A549 (cell line): ENCODE data around the gene ZNF385D. TPM values are rescaled to one million over a fixed set of nuclear protein-coding genes. Genes with fewer than 3 reads are reported as not detected.

ENCODE experiments used
- ATAC-seq, 2 experiments: fragments of 200-7000 bp in 1 of 2; fragments of >200 bp in 1 of 2; cut with Nextera tagmentation in 1 of 2; cut with Tn5 transposase in 1 of 2; 3 replicates each; pipeline versions ENCODE4 v1.8.0 to v1.9.1; 2018 to 2020; ENCODE audit warnings: mild to moderate bottlenecking in 1 of 2, moderate library complexity in 1 of 2
- CTCF ChIA-PET: fragments of 300-600 bp; sonication (Branson Sonifier 250); formaldehyde crosslinking; extraction: SDS; loops from one replicate; lab custom pipeline; 2021; ENCODE audit warnings: antibody characterized with exemption, inconsistent platforms; lab: Yijun Ruan, JAX
- POLR2A ChIA-PET: fragments of 350-600 bp; formaldehyde crosslinking; extraction: SDS; loops from one replicate; lab custom pipeline; 2021; ENCODE audit warnings: antibody characterized with exemption, inconsistent platforms; lab: Yijun Ruan, JAX
- DNase-seq, 2 experiments: peaks; one replicate each; pipeline versions ENCODE4 v3.0.0 to v3.0.0-alpha.2; 2011 to 2016; ENCODE audit warnings: low read depth in 1 of 2, low spot score in 1 of 2
- FAIRE-seq: peaks from 2 replicates; lab custom pipeline; 2011; peaks lifted over from hg19 to GRCh38; lab: Jason Lieb, UNC
- H3K27ac ChIP-seq, 2 experiments: fragments of >200 bp; sonication (Bioruptor Twin); formaldehyde crosslinking; 3 replicates each; pipeline ENCODE4 v1.5.1; 2016 to 2017
- H3K4me1 ChIP-seq: fragments of >200 bp; sonication (Bioruptor Twin); formaldehyde crosslinking; 3 replicates; pipeline ENCODE4 v1.6.1; 2016
- H3K4me2 ChIP-seq: fragments of >200 bp; sonication (Bioruptor Twin); formaldehyde crosslinking; 3 replicates; pipeline ENCODE4 v1.6.1; 2016
- H3K4me3 ChIP-seq: fragments of >200 bp; sonication (Bioruptor Twin); formaldehyde crosslinking; 3 replicates; pipeline ENCODE4 v1.5.1; 2016
- H3K9me3 ChIP-seq: fragments of >200 bp; sonication (Bioruptor Twin); formaldehyde crosslinking; 3 replicates; pipeline ENCODE4 v1.6.1; 2016
- CBX2 ChIP-seq: fragments of 200-600 bp; sonication (generic); IDR thresholded peaks from 2 replicates; pipeline ENCODE4 v1.6.1; 2016; ENCODE audit warnings: low read depth, mild to moderate bottlenecking, borderline replicate concordance
- CHD4 ChIP-seq: fragments of 200-600 bp; sonication (generic); IDR thresholded peaks from 2 replicates; pipeline ENCODE4 v1.6.1; 2016; ENCODE audit warnings: antibody characterized with exemption, mild to moderate bottlenecking, borderline replicate concordance
- EHF ChIP-seq: fragments of 250-450 bp; sonication (Bioruptor Pico); IDR thresholded peaks from 2 replicates; pipeline ENCODE4 v1.5.0; 2020; ENCODE audit warnings: mild to moderate bottlenecking
- GATA3 ChIP-seq: IDR thresholded peaks from 2 replicates; pipeline ENCODE4 v1.6.1; 2012; ENCODE audit warnings: borderline replicate concordance
- NR3C1 ChIP-seq: fragments of >200 bp; sonication (Bioruptor Twin); formaldehyde crosslinking; IDR thresholded peaks from 3 replicates; pipeline ENCODE4 v1.6.1; 2017
- POLR2A ChIP-seq: IDR thresholded peaks from 2 replicates; pipeline ENCODE4 v1.6.1; 2012; ENCODE audit warnings: mild to moderate bottlenecking, low read length
- POLR2AphosphoS2 ChIP-seq: conservative IDR thresholded peaks from 2 replicates; pipeline ENCODE4 v1.6.1; 2012; ENCODE audit warnings: low read length, improper control_type of control experiment, inconsistent platforms
- RAD21 ChIP-seq, 2 experiments: fragments of >200 bp in 1 of 2; sonication (Bioruptor Twin) in 1 of 2; formaldehyde crosslinking in 1 of 2; IDR thresholded peaks in 1 of 2; conservative IDR thresholded peaks in 1 of 2; 2 replicates in 1 of 2; 3 replicates in 1 of 2; pipeline ENCODE4 v1.6.1; 2012 to 2018; ENCODE audit warnings: inconsistent platforms in 1 of 2
- RNF2 ChIP-seq: fragments of 200-600 bp; sonication (generic); IDR thresholded peaks from 2 replicates; pipeline ENCODE4 v1.6.1; 2016; ENCODE audit warnings: low read depth, mild to moderate bottlenecking, antibody characterized with exemption, moderate library complexity, borderline replicate concordance
- SMC3 ChIP-seq: fragments of >200 bp; sonication (Bioruptor Twin); formaldehyde crosslinking; IDR thresholded peaks from 3 replicates; pipeline ENCODE4 v1.6.1; 2018; ENCODE audit warnings: inconsistent platforms
- SREBF2 ChIP-seq: fragments of 450-650 bp; IDR thresholded peaks from 2 replicates; pipeline ENCODE4 v1.6.1; 2014; ENCODE audit warnings: mild to moderate bottlenecking, moderate library complexity
- TP53 ChIP-seq: fragments of 250-450 bp; sonication (Bioruptor Pico); IDR thresholded peaks from 2 replicates; pipeline ENCODE4 v1.5.0; 2021; ENCODE audit warnings: mild to moderate bottlenecking, moderate library complexity
- WGBS: methylation state at CpG from one replicate; pipeline ENCODE4 v1.1.6; 2017; ENCODE audit errors: missing lambda C conversion rate; 5-methylcytosine and 5-hydroxymethylcytosine counted together
- polyA plus RNA-seq, 4 experiments: library from polyadenylated mRNA; depleted of rRNA in 3 of 4; stranded (reverse); fragments of >200 nt; fragmentation: RNase III in 1 of 4; extraction: RNeasy Plus Mini Kit Qiagen cat#74134 plus additional on column Dnase treatment in 1 of 4; gene quantifications; 2 replicates in 3 of 4; 3 replicates in 1 of 4; pipeline ENCODE4 v1.2.3, GENCODE V29; 2011 to 2017
- TF ChIP-seq, protein P1 (sequence below): IDR thresholded peaks from 2 replicates; pipeline ENCODE4 v1.6.1; 2012
- TF ChIP-seq, protein P2 (sequence below): IDR thresholded peaks from 2 replicates; pipeline ENCODE4 v1.6.1; 2012
- TF ChIP-seq, protein P3 (sequence below): fragments of >200 bp; sonication (Bioruptor Twin); formaldehyde crosslinking; IDR thresholded peaks from 3 replicates; pipeline ENCODE4 v1.6.1; 2016
- TF ChIP-seq, protein P4 (sequence below): fragments of 250-450 bp; sonication (Bioruptor Pico); IDR thresholded peaks from 2 replicates; pipeline ENCODE4 v1.5.0; 2021; ENCODE audit warnings: mild to moderate bottlenecking, moderate library complexity, borderline replicate concordance
- TF ChIP-seq, protein P5 (sequence below): fragments of 450-650 bp; IDR thresholded peaks from 2 replicates; pipeline ENCODE4 v1.6.1; 2014; ENCODE audit warnings: antibody characterized with exemption

Gene ZNF385D
- polyA plus RNA-seq, 2 of the 4 experiments (the other 2 are of a cell fraction): not detected

DNA sequence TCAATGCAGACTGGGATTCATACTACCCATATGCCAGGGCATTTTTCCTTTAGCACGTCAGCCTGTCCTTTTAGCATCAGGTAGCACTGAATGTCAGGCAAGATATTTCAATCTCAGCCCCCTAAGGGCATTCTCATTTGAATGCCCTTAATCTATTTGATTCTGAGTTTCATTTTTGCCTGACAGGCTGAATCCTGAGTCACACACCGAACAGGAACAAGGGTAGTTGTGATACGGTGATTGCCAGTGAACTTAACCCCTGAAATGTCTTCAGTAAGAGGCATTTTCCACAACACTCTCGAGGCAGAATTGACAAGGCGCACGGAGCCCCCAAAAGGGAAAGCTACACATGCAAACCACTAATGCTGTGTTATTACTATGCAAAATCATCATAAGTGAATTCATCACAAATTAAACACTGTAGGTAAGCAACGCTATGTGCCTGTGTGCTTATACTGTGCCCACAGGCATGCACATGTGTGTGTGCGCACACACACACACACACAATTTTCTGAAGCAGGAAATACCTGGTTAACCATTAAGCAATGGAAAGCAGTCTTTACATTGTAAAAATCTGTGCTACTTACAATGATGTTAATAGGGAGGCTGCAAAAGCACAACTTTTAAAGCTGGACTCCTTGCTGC lies 130.4 kb downstream of the ZNF385D start:
- DNase-seq: no peak
- Histone ChIP-seq H3K4me1 (no peaks in the 10 kb centered on the region), H3K9me3 (no peaks in the 10 kb centered on the region), H3K4me3 (no peak overlapping the region), H3K4me2 (no peak overlapping the region), H3K27ac (no peak overlapping the region)
- ChIA-PET POLR2A (no interaction called here), CTCF (no interaction called here)
- no peak for FAIRE-seq
- TF ChIP-seq, protein P1, sequence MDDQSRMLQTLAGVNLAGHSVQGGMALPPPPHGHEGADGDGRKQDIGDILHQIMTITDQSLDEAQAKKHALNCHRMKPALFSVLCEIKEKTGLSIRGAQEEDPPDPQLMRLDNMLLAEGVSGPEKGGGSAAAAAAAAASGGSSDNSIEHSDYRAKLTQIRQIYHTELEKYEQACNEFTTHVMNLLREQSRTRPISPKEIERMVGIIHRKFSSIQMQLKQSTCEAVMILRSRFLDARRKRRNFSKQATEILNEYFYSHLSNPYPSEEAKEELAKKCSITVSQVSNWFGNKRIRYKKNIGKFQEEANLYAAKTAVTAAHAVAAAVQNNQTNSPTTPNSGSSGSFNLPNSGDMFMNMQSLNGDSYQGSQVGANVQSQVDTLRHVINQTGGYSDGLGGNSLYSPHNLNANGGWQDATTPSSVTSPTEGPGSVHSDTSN: no peak
- TF ChIP-seq RNF2 (no peak), CBX2 (no peak), SMC3 (no peak), CHD4 (no peak), RAD21 (conservative IDR thresholded peaks at IDR 0.05 in 1 of 2, IDR thresholded peaks at IDR 0.05 in 1 of 2) (no peak), TP53 (CRISPR knock-in tag) (no peak), EHF (CRISPR knock-in tag) (no peak), GATA3 (no peak), NR3C1 (no peak), POLR2A (no peak), POLR2AphosphoS2 (no peak)
- TF ChIP-seq, protein P2, sequence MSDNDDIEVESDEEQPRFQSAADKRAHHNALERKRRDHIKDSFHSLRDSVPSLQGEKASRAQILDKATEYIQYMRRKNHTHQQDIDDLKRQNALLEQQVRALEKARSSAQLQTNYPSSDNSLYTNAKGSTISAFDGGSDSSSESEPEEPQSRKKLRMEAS: no peak
- TF ChIP-seq, protein P3, sequence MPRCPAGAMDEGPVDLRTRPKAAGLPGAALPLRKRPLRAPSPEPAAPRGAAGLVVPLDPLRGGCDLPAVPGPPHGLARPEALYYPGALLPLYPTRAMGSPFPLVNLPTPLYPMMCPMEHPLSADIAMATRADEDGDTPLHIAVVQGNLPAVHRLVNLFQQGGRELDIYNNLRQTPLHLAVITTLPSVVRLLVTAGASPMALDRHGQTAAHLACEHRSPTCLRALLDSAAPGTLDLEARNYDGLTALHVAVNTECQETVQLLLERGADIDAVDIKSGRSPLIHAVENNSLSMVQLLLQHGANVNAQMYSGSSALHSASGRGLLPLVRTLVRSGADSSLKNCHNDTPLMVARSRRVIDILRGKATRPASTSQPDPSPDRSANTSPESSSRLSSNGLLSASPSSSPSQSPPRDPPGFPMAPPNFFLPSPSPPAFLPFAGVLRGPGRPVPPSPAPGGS: no peak
- TF ChIP-seq, protein P4, sequence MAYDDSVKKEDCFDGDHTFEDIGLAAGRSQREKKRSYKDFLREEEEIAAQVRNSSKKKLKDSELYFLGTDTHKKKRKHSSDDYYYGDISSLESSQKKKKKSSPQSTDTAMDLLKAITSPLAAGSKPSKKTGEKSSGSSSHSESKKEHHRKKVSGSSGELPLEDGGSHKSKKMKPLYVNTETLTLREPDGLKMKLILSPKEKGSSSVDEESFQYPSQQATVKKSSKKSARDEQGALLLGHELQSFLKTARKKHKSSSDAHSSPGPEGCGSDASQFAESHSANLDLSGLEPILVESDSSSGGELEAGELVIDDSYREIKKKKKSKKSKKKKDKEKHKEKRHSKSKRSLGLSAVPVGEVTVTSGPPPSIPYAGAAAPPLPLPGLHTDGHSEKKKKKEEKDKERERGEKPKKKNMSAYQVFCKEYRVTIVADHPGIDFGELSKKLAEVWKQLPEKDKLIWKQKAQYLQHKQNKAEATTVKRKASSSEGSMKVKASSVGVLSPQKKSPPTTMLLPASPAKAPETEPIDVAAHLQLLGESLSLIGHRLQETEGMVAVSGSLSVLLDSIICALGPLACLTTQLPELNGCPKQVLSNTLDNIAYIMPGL: no peak
- 19% methylated on average over 8 of the region's 8 CpGs for WGBS
- no peak for ATAC-seq

DNA sequence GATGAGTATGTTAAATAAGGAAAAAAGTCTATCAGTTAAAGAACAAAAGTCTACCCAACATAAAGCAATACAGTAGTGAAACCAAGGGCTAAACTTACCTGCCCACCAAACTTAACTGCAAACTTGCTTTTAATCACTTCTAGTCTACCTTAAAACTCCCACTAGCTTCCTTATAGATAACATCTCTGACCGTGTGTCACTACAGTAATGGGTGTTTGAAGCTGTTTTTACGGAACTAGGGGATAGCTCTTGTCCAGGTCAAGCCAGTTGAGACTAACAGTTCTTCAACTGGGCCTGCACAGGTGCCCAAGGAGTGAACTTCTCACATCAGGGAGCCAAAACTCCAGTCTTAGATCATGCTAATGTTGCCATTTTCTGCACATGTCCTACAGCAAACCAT lies 132.3 kb downstream of the ZNF385D start:
- CTCF ChIA-PET: no interaction called here
- POLR2A ChIA-PET: no interaction called here
- 7% methylated on average over 2 of the region's 2 CpGs for WGBS
- no peak overlapping the region for H3K27ac ChIP-seq
- ATAC-seq (no peak), FAIRE-seq (no peak), DNase-seq (no peak)
- no peak for TF ChIP-seq NR3C1
- H3K4me3 ChIP-seq: no peak overlapping the region
- H3K4me2 ChIP-seq: no peak overlapping the region
- H3K4me1 ChIP-seq: no peaks in the 10 kb centered on the region
- no peaks in the 10 kb centered on the region for H3K9me3 ChIP-seq

DNA sequence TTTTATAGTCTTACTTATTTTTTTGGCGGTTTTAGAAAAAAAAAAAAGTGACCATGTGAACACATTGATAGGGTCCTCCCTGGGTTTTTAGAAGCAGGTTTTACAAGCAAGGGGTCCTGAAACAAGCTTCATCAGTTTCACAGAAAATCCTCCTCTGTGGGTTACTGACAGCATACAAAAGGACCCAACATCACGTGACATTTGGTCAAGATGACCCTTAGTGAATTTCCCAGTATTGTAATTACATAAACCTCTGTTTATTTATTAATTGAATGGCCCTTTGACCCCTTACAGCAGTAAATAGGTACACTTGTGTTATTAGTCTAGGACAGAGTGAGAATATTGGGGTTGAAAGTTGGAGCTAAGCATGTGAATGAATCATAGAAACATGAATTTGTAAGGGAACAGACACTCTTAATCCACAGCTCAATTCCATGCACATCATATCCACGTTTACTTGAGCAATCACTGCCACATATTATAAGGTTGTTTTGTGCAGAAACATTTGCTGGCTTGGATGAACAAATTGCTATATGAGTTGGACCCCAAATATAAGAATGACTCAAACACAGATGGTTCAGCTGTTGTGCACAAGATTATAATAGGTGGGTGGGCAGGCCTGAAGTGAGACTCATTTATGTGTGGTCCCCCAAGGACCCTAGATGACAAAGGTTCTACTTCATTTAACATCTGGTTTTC lies 137.5 kb downstream of the ZNF385D start:
- 30% methylated on average over 3 of the region's 3 CpGs for WGBS
- CTCF ChIA-PET: no interaction called here
- ATAC-seq: no peak

More for the DNA sequence above, 137.5 kb downstream of the ZNF385D start:
- Histone ChIP-seq H3K4me1 (no peaks in the 10 kb centered on the region), H3K27ac (no peak overlapping the region), H3K4me3 (no peak overlapping the region), H3K9me3 (no peaks in the 10 kb centered on the region), H3K4me2 (no peak overlapping the region)
- no peak for TF ChIP-seq SREBF2
- TF ChIP-seq, protein P5, sequence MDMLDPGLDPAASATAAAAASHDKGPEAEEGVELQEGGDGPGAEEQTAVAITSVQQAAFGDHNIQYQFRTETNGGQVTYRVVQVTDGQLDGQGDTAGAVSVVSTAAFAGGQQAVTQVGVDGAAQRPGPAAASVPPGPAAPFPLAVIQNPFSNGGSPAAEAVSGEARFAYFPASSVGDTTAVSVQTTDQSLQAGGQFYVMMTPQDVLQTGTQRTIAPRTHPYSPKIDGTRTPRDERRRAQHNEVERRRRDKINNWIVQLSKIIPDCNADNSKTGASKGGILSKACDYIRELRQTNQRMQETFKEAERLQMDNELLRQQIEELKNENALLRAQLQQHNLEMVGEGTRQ: 0 out of 2 replicates have a peak, but pooled peaks have one; percentile 8
- DNase-seq (no peak), FAIRE-seq (no peak)
- POLR2A ChIA-PET: no interaction called here
